ENCODE data around the gene IGF2.

GRCh38 chr11:2136952-2137201 lies 2.3 kb downstream of the IGF2 start:
- TF ChIP-seq, protein P1, sequence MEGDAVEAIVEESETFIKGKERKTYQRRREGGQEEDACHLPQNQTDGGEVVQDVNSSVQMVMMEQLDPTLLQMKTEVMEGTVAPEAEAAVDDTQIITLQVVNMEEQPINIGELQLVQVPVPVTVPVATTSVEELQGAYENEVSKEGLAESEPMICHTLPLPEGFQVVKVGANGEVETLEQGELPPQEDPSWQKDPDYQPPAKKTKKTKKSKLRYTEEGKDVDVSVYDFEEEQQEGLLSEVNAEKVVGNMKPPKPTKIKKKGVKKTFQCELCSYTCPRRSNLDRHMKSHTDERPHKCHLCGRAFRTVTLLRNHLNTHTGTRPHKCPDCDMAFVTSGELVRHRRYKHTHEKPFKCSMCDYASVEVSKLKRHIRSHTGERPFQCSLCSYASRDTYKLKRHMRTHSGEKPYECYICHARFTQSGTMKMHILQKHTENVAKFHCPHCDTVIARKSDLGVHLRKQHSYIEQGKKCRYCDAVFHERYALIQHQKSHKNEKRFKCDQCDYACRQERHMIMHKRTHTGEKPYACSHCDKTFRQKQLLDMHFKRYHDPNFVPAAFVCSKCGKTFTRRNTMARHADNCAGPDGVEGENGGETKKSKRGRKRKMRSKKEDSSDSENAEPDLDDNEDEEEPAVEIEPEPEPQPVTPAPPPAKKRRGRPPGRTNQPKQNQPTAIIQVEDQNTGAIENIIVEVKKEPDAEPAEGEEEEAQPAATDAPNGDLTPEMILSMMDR (IDR thresholded peaks at IDR 0.05) = no peak
- TF ChIP-seq POLR2A (IDR thresholded peaks at IDR 0.05) = no peak
- TF ChIP-seq EP300 (IDR thresholded peaks at IDR 0.05) = no peak
- no peak for TF ChIP-seq POLR2AphosphoS5 (IDR thresholded peaks at IDR 0.05)
